HG03045 (cell line): ENCODE data around the gene RSPH10B2.
"Not testable (repeated sequence)": the region's sequence is repeated elsewhere in the genome, so short reads cannot be mapped to it uniquely, and the experiment has no call there.

ENCODE experiments used
- ATAC-seq: cut with Tn5 transposase; IDR thresholded peaks from one replicate; pipeline ENCODE4 v1.9.1; 2021; ENCODE audit warnings: mild to moderate bottlenecking, moderate library complexity; ENCODE audit not compliant: unreplicated experiment

The RSPH10B2 gene

GRCh38 chr7:6781581-6781980 lies 27.7 kb downstream of the RSPH10B2 start:
- ATAC-seq: not testable (repeated sequence)

GRCh38 chr7:6789353-6789752 lies 35.5 kb downstream of the RSPH10B2 start:
- not testable (repeated sequence) for ATAC-seq

GRCh38 chr7:6792113-6792872 lies 38.4 kb downstream of the RSPH10B2 start:
- not testable (repeated sequence) for ATAC-seq

- not testable (repeated sequence) for ATAC-seq
Observed at GRCh38 chr7:6794276-6794675, 40.4 kb downstream of the RSPH10B2 start.

GRCh38 chr7:6797218-6797617 lies 43.3 kb downstream of the RSPH10B2 start:
- not testable (repeated sequence) for ATAC-seq

- ATAC-seq: not testable (repeated sequence)
Observed at GRCh38 chr7:6798047-6798446, 44.1 kb downstream of the RSPH10B2 start.

GRCh38 chr7:6799887-6800286 lies 46.0 kb downstream of the RSPH10B2 start:
- ATAC-seq: not testable (repeated sequence)

GRCh38 chr7:6800331-6800730 lies 46.4 kb downstream of the RSPH10B2 start:
- ATAC-seq: not testable (repeated sequence)

GRCh38 chr7:6807393-6807918 lies 53.6 kb downstream of the RSPH10B2 start:
- not testable (repeated sequence) for ATAC-seq

GRCh38 chr7:6807959-6808358 lies 54.1 kb downstream of the RSPH10B2 start:
- ATAC-seq: not testable (repeated sequence)

- ATAC-seq: not testable (repeated sequence)
Observed at GRCh38 chr7:6813011-6813410, 59.1 kb downstream of the RSPH10B2 start.

- ATAC-seq: not testable (repeated sequence)
Observed at GRCh38 chr7:6815470-6815869, 61.6 kb downstream of the RSPH10B2 start.

GRCh38 chr7:6821622-6822021 lies 67.7 kb downstream of the RSPH10B2 start:
- not testable (repeated sequence) for ATAC-seq

GRCh38 chr7:6825236-6826125 lies 71.6 kb downstream of the RSPH10B2 start:
- ATAC-seq: not testable (repeated sequence)

GRCh38 chr7:6826151-6826550 lies 72.2 kb downstream of the RSPH10B2 start, which contains the start of gene CCZ1B:
CCZ1B (minus strand) TSS chr7:6826275; CDS start chr7:6826197, 78 bp downstream.
- peak; percentile 98 for ATAC-seq

GRCh38 chr7:6827180-6827579 lies 73.3 kb downstream of the RSPH10B2 start:
- not testable (repeated sequence) for ATAC-seq

GRCh38 chr7:6829616-6830015 lies 75.7 kb downstream of the RSPH10B2 start:
- not testable (repeated sequence) for ATAC-seq

- ATAC-seq: not testable (repeated sequence)
Observed at GRCh38 chr7:6830026-6830425, 76.1 kb downstream of the RSPH10B2 start.

- ATAC-seq: no peak
Observed at GRCh38 chr7:6831018-6831725, 77.3 kb downstream of the RSPH10B2 start.

GRCh38 chr7:6833636-6834035 lies 79.7 kb downstream of the RSPH10B2 start:
- ATAC-seq: no peak

GRCh38 chr7:6835521-6835920 lies 81.6 kb downstream of the RSPH10B2 start:
- ATAC-seq: not testable (repeated sequence)
